Neural cell (in vitro differentiated cells): ENCODE results near the gene LRRC10B.

Source experiments
- RAD21 ChIP-seq: fragments of 450-650 bp; conservative IDR thresholded peaks from 2 replicates; pipeline ENCODE4 v1.6.1; 2014; ENCODE audit warnings: antibody characterized with exemption, mild to moderate bottlenecking, moderate library complexity
- TAF1 ChIP-seq: IDR thresholded peaks from 2 replicates; pipeline ENCODE4 v1.6.1; 2012; ENCODE audit warnings: low read depth
- TF ChIP-seq, protein P1 (sequence below): fragments of 450-650 bp; IDR thresholded peaks from 2 replicates; pipeline ENCODE4 v1.5.1; 2014; ENCODE audit warnings: antibody characterized with exemption, mild to moderate bottlenecking, moderate library complexity; ENCODE audit not compliant: poor library complexity, severe bottlenecking

DNA sequence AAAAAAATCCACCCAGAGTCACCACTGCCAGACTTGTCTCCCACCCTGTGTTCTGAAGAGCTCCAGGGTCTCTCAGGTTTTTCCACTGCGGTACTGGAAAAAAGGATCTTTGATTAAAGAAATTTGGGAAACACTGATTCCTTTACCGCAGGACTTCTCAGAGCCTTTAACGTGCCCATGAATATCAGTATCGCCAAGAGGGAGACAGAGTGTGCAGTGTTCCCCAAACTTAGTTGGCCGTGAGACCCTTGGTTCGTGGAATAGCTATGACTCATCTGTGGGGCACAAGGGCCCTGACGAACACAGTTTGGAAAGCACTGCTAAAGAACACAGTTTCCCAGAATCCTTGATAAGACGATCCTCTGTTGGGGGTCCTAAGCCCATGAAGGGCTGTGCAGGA, 40.6 kb downstream of the LRRC10B start:
- TF ChIP-seq, protein P1, sequence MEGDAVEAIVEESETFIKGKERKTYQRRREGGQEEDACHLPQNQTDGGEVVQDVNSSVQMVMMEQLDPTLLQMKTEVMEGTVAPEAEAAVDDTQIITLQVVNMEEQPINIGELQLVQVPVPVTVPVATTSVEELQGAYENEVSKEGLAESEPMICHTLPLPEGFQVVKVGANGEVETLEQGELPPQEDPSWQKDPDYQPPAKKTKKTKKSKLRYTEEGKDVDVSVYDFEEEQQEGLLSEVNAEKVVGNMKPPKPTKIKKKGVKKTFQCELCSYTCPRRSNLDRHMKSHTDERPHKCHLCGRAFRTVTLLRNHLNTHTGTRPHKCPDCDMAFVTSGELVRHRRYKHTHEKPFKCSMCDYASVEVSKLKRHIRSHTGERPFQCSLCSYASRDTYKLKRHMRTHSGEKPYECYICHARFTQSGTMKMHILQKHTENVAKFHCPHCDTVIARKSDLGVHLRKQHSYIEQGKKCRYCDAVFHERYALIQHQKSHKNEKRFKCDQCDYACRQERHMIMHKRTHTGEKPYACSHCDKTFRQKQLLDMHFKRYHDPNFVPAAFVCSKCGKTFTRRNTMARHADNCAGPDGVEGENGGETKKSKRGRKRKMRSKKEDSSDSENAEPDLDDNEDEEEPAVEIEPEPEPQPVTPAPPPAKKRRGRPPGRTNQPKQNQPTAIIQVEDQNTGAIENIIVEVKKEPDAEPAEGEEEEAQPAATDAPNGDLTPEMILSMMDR = no peak
- no peak for TF ChIP-seq TAF1
- no peak for TF ChIP-seq RAD21
